HepG2 (cell line): Measurements from ENCODE around the gene ZNF17. TPM values are rescaled to one million over a fixed set of nuclear protein-coding genes. Genes with fewer than 3 reads are reported as not detected.

Experiments used
- BORCS8-MEF2B ChIP-seq: sonication (generic); formaldehyde crosslinking; IDR thresholded peaks from 2 replicates; pipeline ENCODE4 v1.8.0; 2022; ENCODE audit warnings: mild to moderate bottlenecking, missing genetic modification reagents
- CCDC6 ChIP-seq: sonication (generic); formaldehyde crosslinking; IDR thresholded peaks from 2 replicates; pipeline ENCODE4 v1.8.1; 2022; ENCODE audit warnings: mild to moderate bottlenecking, missing genetic modification reagents, moderate library complexity
- FOXA3 ChIP-seq: IDR thresholded peaks from 2 replicates; pipeline ENCODE4 v1.6.1; 2016; ENCODE audit warnings: missing genetic modification reagents, missing compliant biosample characterization
- FOXC1 ChIP-seq: sonication (generic); formaldehyde crosslinking; IDR thresholded peaks from 2 replicates; pipeline ENCODE4 v1.8.0; 2022; ENCODE audit warnings: mild to moderate bottlenecking, missing genetic modification reagents, borderline replicate concordance
- FOXK1 ChIP-seq: sonication (generic); formaldehyde crosslinking; IDR thresholded peaks from 2 replicates; pipeline ENCODE4 v1.4.0; 2020; ENCODE audit warnings: low read depth, missing genetic modification reagents, borderline replicate concordance
- GABPA ChIP-seq, 2 experiments: IDR thresholded peaks; 2 replicates each; pipeline ENCODE4 v1.6.1; 2011 to 2016; ENCODE audit warnings: low read depth in 2 of 2, low read length in 1 of 2, missing biosample characterization in 1 of 2, missing genetic modification characterization in 1 of 2
- HDAC2 ChIP-seq: sonication (generic); formaldehyde crosslinking; IDR thresholded peaks from 2 replicates; pipeline ENCODE4 v1.4.0; 2020; ENCODE audit warnings: missing genetic modification reagents
- LCORL ChIP-seq, 2 experiments: fragments of 450-650 bp in 1 of 2; sonication (generic) in 1 of 2; formaldehyde crosslinking in 1 of 2; IDR thresholded peaks; 2 replicates each; pipeline versions ENCODE4 v1.5.0 to v1.6.1; 2017 to 2020; ENCODE audit warnings: antibody characterized with exemption in 1 of 2, missing genetic modification reagents in 1 of 2
- MIER3 ChIP-seq: IDR thresholded peaks from 2 replicates; pipeline ENCODE4 v1.6.1; 2016; ENCODE audit warnings: missing compliant biosample characterization, borderline replicate concordance
- RAD21 ChIP-seq: fragments of 450-650 bp; formaldehyde crosslinking; IDR thresholded peaks from 2 replicates; pipeline ENCODE4 v1.5.0; 2020; ENCODE audit warnings: mild to moderate bottlenecking
- XRCC5 ChIP-seq: fragments of 200-400 bp; formaldehyde crosslinking; optimal IDR thresholded peaks from 2 replicates; pipeline ENCODE3; 2017; ENCODE audit warnings: mild to moderate bottlenecking, low read length
- ZNF335 ChIP-seq: sonication (generic); formaldehyde crosslinking; IDR thresholded peaks from 2 replicates; pipeline ENCODE4 v1.4.0; 2020; ENCODE audit warnings: missing genetic modification reagents
- ZNF501 ChIP-seq: sonication (generic); formaldehyde crosslinking; IDR thresholded peaks from 2 replicates; pipeline ENCODE4 v1.5.1; 2020; ENCODE audit warnings: mild to moderate bottlenecking, moderate library complexity, missing genetic modification reagents
- polyA plus RNA-seq, 8 experiments: library from polyadenylated mRNA; depleted of rRNA in 3 of 8; stranded (reverse) in 7 of 8; unstranded in 1 of 8; fragments of >200 nt; fragmentation: Illumina TruSeq in 4 of 8; extraction: Trizol in 4 of 8; gene quantifications; 2 replicates each; pipeline versions ENCODE4 v1.2.1 to v1.2.3, GENCODE V29; 2011 to 2016; ENCODE audit warnings: low read depth in 4 of 8, missing spikeins in 1 of 8, mixed read lengths in 1 of 8; ENCODE audit not compliant: insufficient read depth in 1 of 8
- total RNA-seq, 5 experiments: library from RNA; depleted of rRNA; stranded (reverse); fragments of >200 nt; fragmentation: Illumina TruSeq; extraction: Trizol; gene quantifications; 2 replicates each; pipeline ENCODE4 v1.2.3, GENCODE V29; 2016; ENCODE audit warnings: low read depth in 1 of 5
- TF ChIP-seq, protein P1 (sequence below), 2 experiments: sonication (generic) in 1 of 2; formaldehyde crosslinking in 1 of 2; IDR thresholded peaks; 2 replicates each; pipeline versions ENCODE4 v1.4.0 to v1.6.1; 2018 to 2020; ENCODE audit warnings: missing genetic modification reagents in 2 of 2, borderline replicate concordance in 1 of 2, low read depth in 1 of 2, mild to moderate bottlenecking in 1 of 2, missing biosample characterization in 1 of 2
- TF ChIP-seq, protein P2 (sequence below): sonication (generic); formaldehyde crosslinking; conservative IDR thresholded peaks from 2 replicates; pipeline ENCODE4 v1.8.0; 2022; ENCODE audit warnings: missing genetic modification reagents
- TF ChIP-seq, protein P3 (sequence below): sonication (generic); formaldehyde crosslinking; IDR thresholded peaks from 2 replicates; pipeline ENCODE4 v1.4.0; 2020; ENCODE audit warnings: mild to moderate bottlenecking, missing genetic modification reagents
- TF ChIP-seq, protein P4 (sequence below): sonication (generic); formaldehyde crosslinking; IDR thresholded peaks from 2 replicates; pipeline ENCODE4 v1.4.0; 2020; ENCODE audit warnings: missing genetic modification reagents
- TF ChIP-seq, protein P5 (sequence below): sonication (generic); formaldehyde crosslinking; IDR thresholded peaks from 2 replicates; pipeline ENCODE4 v1.4.0; 2020; ENCODE audit warnings: missing genetic modification reagents, mild to moderate bottlenecking, borderline replicate concordance

ZNF17 gene
- total and polyA plus RNA-seq, 2 of the 13 experiments (the other 11 are each of a cell fraction or from before 2014, with no cell fraction given) = 3.7 to 10.1 TPM

DNA sequence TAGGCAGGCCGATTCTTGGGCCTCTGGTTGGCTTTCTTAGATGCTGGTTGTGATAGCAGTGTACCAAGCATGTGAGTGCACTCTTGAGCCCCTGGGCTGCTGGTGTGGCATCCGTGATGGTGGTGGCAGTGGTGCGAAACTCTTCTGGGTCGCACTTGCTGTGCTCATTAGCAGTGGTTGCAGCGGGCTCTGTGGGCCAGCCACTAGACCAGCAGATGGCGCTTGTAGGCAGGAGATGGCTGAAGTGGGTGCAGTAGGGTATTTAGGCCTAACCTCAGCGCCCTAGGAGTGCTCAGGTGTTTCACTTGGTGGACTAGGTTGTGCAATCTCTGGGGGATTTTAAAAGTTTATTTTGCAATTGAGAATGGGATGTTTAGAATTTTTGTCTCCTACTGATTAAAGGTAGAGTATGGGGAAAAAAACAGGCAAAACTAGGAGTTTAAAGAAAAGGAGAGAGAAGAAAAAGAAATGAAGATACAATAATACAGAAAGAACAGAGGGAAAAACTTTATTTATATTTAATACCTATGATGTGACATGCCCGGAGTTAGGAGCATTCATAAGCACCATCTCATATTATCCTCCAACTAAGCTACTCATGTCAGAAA is 4.3 kb upstream of the ZNF17 start (continued):
- peak; percentile 36; the same call in 1 of the 2 replicates for TF ChIP-seq BORCS8-MEF2B
- 0 out of 2 replicates have a peak, but pooled peaks have one; percentile 21 for TF ChIP-seq FOXK1 (CRISPR knock-in tag)
- TF ChIP-seq XRCC5 = peak; percentile 92
- peak; percentile 72 for TF ChIP-seq ZNF501 (CRISPR knock-in tag)
- no peak for TF ChIP-seq ZNF335
- TF ChIP-seq, protein P1, sequence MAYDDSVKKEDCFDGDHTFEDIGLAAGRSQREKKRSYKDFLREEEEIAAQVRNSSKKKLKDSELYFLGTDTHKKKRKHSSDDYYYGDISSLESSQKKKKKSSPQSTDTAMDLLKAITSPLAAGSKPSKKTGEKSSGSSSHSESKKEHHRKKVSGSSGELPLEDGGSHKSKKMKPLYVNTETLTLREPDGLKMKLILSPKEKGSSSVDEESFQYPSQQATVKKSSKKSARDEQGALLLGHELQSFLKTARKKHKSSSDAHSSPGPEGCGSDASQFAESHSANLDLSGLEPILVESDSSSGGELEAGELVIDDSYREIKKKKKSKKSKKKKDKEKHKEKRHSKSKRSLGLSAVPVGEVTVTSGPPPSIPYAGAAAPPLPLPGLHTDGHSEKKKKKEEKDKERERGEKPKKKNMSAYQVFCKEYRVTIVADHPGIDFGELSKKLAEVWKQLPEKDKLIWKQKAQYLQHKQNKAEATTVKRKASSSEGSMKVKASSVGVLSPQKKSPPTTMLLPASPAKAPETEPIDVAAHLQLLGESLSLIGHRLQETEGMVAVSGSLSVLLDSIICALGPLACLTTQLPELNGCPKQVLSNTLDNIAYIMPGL (CRISPR knock-in tag; IDR thresholded peaks at IDR 0.05; ENCODE audit: borderline replicate concordance in 1 of 2, low read depth in 1 of 2) = peak; percentile 59 to 69; a peak in 3 of 4 replicates
- TF ChIP-seq, protein P2, sequence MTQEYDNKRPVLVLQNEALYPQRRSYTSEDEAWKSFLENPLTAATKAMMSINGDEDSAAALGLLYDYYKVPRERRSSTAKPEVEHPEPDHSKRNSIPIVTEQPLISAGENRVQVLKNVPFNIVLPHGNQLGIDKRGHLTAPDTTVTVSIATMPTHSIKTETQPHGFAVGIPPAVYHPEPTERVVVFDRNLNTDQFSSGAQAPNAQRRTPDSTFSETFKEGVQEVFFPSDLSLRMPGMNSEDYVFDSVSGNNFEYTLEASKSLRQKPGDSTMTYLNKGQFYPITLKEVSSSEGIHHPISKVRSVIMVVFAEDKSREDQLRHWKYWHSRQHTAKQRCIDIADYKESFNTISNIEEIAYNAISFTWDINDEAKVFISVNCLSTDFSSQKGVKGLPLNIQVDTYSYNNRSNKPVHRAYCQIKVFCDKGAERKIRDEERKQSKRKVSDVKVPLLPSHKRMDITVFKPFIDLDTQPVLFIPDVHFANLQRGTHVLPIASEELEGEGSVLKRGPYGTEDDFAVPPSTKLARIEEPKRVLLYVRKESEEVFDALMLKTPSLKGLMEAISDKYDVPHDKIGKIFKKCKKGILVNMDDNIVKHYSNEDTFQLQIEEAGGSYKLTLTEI (CRISPR knock-in tag) = no peak
- TF ChIP-seq, protein P3, sequence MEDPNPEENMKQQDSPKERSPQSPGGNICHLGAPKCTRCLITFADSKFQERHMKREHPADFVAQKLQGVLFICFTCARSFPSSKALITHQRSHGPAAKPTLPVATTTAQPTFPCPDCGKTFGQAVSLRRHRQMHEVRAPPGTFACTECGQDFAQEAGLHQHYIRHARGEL (CRISPR knock-in tag) = no peak
- no peak for TF ChIP-seq FOXC1 (CRISPR knock-in tag)
- TF ChIP-seq, protein P4, sequence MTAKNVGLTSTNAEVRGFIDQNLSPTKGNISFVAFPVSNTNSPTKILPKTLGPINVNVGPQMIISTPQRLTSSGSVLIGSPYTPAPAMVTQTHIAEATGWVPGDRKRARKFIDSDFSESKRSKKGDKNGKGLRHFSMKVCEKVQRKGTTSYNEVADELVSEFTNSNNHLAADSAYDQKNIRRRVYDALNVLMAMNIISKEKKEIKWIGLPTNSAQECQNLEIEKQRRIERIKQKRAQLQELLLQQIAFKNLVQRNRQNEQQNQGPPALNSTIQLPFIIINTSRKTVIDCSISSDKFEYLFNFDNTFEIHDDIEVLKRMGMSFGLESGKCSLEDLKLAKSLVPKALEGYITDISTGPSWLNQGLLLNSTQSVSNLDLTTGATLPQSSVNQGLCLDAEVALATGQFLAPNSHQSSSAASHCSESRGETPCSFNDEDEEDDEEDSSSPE = 0 out of 2 replicates have a peak, but pooled peaks have one; percentile 18
- TF ChIP-seq, protein P5, sequence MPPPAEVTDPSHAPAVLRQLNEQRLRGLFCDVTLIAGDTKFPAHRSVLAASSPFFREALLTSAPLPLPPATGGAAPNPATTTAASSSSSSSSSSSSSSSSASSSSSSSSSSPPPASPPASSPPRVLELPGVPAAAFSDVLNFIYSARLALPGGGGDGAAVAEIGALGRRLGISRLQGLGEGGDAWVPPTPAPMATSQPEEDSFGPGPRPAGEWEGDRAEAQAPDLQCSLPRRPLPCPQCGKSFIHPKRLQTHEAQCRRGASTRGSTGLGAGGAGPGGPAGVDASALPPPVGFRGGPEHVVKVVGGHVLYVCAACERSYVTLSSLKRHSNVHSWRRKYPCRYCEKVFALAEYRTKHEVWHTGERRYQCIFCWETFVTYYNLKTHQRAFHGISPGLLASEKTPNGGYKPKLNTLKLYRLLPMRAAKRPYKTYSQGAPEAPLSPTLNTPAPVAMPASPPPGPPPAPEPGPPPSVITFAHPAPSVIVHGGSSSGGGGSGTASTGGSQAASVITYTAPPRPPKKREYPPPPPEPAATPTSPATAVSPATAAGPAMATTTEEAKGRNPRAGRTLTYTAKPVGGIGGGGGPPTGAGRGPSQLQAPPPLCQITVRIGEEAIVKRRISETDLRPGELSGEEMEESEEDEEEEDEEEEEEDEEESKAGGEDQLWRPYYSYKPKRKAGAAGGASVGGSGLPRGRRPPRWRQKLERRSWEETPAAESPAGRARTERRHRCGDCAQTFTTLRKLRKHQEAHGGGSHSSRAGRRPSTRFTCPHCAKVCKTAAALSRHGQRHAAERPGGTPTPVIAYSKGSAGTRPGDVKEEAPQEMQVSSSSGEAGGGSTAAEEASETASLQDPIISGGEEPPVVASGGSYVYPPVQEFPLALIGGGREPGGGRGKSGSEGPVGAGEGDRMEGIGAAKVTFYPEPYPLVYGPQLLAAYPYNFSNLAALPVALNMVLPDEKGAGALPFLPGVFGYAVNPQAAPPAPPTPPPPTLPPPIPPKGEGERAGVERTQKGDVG (CRISPR knock-in tag) = peak; percentile 41; the same call in 1 of the 2 replicates
- TF ChIP-seq HDAC2 (CRISPR knock-in tag) = 0 out of 2 replicates have a peak, but pooled peaks have one; percentile 39
- TF ChIP-seq MIER3 (CRISPR knock-in tag) = peak; percentile 65; the same call in 1 of the 2 replicates
- TF ChIP-seq FOXA3 (CRISPR knock-in tag) = peak; percentile 28; the same call in 1 of the 2 replicates
- TF ChIP-seq CCDC6 (CRISPR knock-in tag) = 0 out of 2 replicates have a peak, but pooled peaks have one; percentile 24
- no peak for TF ChIP-seq GABPA (IDR thresholded peaks at IDR 0.05; ENCODE audit: low read depth, low read length)
- peak; percentile 69 for TF ChIP-seq GABPA (CRISPR knock-in tag; IDR thresholded peaks at IDR 0.05; ENCODE audit: low read depth)
- TF ChIP-seq LCORL (IDR thresholded peaks at IDR 0.05) = no peak
- 0 out of 2 replicates have a peak, but pooled peaks have one; percentile 44 for TF ChIP-seq LCORL (CRISPR knock-in tag; IDR thresholded peaks at IDR 0.05)
- TF ChIP-seq RAD21 (CRISPR knock-in tag) = peak; percentile 85
